IMR-90 (cell line): ENCODE results near the gene TMEM139. TPM values are rescaled to one million over a fixed set of nuclear protein-coding genes. Genes with fewer than 3 reads are reported as not detected.

Experiments
- ATAC-seq: fragments of 200-7000 bp; cut with Tn5 transposase; 2 replicates; pipeline ENCODE4 v1.9.1; 2020; ENCODE audit warnings: low read depth, mild to moderate bottlenecking, moderate library complexity
- BruUV-seq: library from RNA; stranded (reverse); fragments of 400-500 nt; replicated peaks from 2 replicates; lab custom pipeline; 2021; lab: Mats Ljungman, UMichigan
- CTCF ChIA-PET: fragments of 300-600 bp; formaldehyde crosslinking; extraction: SDS; loops from one replicate; lab custom pipeline; 2021; ENCODE audit warnings: antibody characterized with exemption; lab: Yijun Ruan, JAX
- POLR2A ChIA-PET: fragments of 300-600 bp; sonication (Branson Sonifier 250); formaldehyde crosslinking; loops from one replicate; lab custom pipeline; 2022; ENCODE audit warnings: antibody characterized with exemption; ENCODE audit not compliant: unreplicated experiment; lab: Charles Lee
- DNase-seq: peaks from one replicate; pipeline ENCODE4 v3.0.0; 2013
- H2AFZ ChIP-seq: replicated peaks from 2 replicates; pipeline ENCODE3; 2013; ENCODE audit warnings: low read length, mild to moderate bottlenecking; ENCODE audit not compliant: poor library complexity
- H2AK5ac ChIP-seq: 2 replicates; pipeline ENCODE4 v1.6.1; 2013; ENCODE audit warnings: low read depth, low read length, inconsistent platforms
- H2AK9ac ChIP-seq: replicated peaks from 2 replicates; pipeline ENCODE3; 2013; ENCODE audit warnings: mild to moderate bottlenecking, low read depth, low read length, moderate library complexity; ENCODE audit not compliant: poor library complexity
- H2BK120ac ChIP-seq: 2 replicates; pipeline ENCODE4 v1.6.1; 2013; ENCODE audit warnings: low read depth, low read length, inconsistent platforms
- H2BK15ac ChIP-seq: 3 replicates; pipeline ENCODE4 v1.6.1; 2013; ENCODE audit warnings: low read depth, low read length, inconsistent platforms
- H2BK20ac ChIP-seq: 2 replicates; pipeline ENCODE4 v1.6.1; 2013; ENCODE audit warnings: low read depth, mild to moderate bottlenecking, inconsistent platforms, low read length, moderate library complexity
- H2BK5ac ChIP-seq: 2 replicates; pipeline ENCODE4 v1.6.1; 2013; ENCODE audit warnings: mild to moderate bottlenecking, low read depth, low read length, inconsistent platforms; ENCODE audit not compliant: poor library complexity, severe bottlenecking
- H3K14ac ChIP-seq: replicated peaks from 2 replicates; pipeline ENCODE4 v1.6.1; 2013; ENCODE audit warnings: low read depth, low read length, inconsistent platforms
- H3K18ac ChIP-seq: 2 replicates; pipeline ENCODE4 v1.6.1; 2013; ENCODE audit warnings: low read depth, low read length, control low read depth
- H3K23ac ChIP-seq: 2 replicates; pipeline ENCODE4 v1.6.1; 2013; ENCODE audit warnings: low read depth, low read length, inconsistent platforms
- H3K27ac ChIP-seq: 2 replicates; pipeline ENCODE4 v1.5.1; 2013; ENCODE audit warnings: mild to moderate bottlenecking, control low read depth, low read length; ENCODE audit not compliant: insufficient read depth
- H3K27me3 ChIP-seq: 2 replicates; pipeline ENCODE4 v1.6.1; 2013; ENCODE audit warnings: low read length; ENCODE audit not compliant: control insufficient read depth, insufficient read depth
- H3K36me3 ChIP-seq: 2 replicates; pipeline ENCODE4 v1.6.1; 2013; ENCODE audit warnings: low read length, mixed read lengths; ENCODE audit not compliant: control insufficient read depth, insufficient read depth
- H3K4ac ChIP-seq: 2 replicates; pipeline ENCODE4 v1.6.1; 2013; ENCODE audit warnings: low read depth, low read length, inconsistent platforms
- H3K4me1 ChIP-seq: 2 replicates; pipeline ENCODE4 v1.6.1; 2013; ENCODE audit warnings: low read length, mixed read lengths; ENCODE audit not compliant: control insufficient read depth, insufficient read depth
- H3K4me2 ChIP-seq: 2 replicates; pipeline ENCODE4 v1.6.1; 2013; ENCODE audit warnings: low read depth, mild to moderate bottlenecking, control low read depth, low read length, moderate library complexity
- H3K4me3 ChIP-seq: 2 replicates; pipeline ENCODE4 v1.5.1; 2013; ENCODE audit warnings: low read depth, mild to moderate bottlenecking, control low read depth, low read length, moderate library complexity; ENCODE audit not compliant: insufficient read depth
- H3K56ac ChIP-seq: 2 replicates; pipeline ENCODE4 v1.6.1; 2013; ENCODE audit warnings: low read length, inconsistent platforms; ENCODE audit not compliant: insufficient read depth; ENCODE audit errors: extremely low read depth
- H3K79me1 ChIP-seq, 2 experiments: 2 replicates each; pipeline ENCODE4 v1.6.1; 2013; ENCODE audit warnings: low read length in 2 of 2, inconsistent platforms in 1 of 2, low read depth in 1 of 2
- H3K9ac ChIP-seq: 2 replicates; pipeline ENCODE4 v1.6.1; 2013; ENCODE audit warnings: low read depth, low read length, control low read depth
- H3K9me1 ChIP-seq: 2 replicates; pipeline ENCODE4 v1.6.1; 2013; ENCODE audit warnings: low read length, inconsistent platforms; ENCODE audit not compliant: insufficient read depth
- H3K9me3 ChIP-seq: 2 replicates; pipeline ENCODE4 v1.6.1; 2013; ENCODE audit warnings: low read length; ENCODE audit not compliant: control insufficient read depth, insufficient read depth
- H4K20me1 ChIP-seq: 2 replicates; pipeline ENCODE4 v1.6.1; 2013; ENCODE audit warnings: low read length, inconsistent platforms; ENCODE audit not compliant: insufficient read depth
- H4K5ac ChIP-seq: 2 replicates; pipeline ENCODE4 v1.6.1; 2013; ENCODE audit warnings: mild to moderate bottlenecking, low read depth, low read length, control low read depth
- H4K8ac ChIP-seq, 2 experiments: 2 replicates each; pipeline ENCODE4 v1.6.1; 2013; ENCODE audit warnings: low read depth in 2 of 2, low read length in 2 of 2, control low read depth in 1 of 2, inconsistent platforms in 1 of 2
- H4K91ac ChIP-seq: 2 replicates; pipeline ENCODE4 v1.6.1; 2013; ENCODE audit warnings: low read depth, low read length, inconsistent platforms; ENCODE audit not compliant: insufficient read depth
- CHD1 ChIP-seq: IDR thresholded peaks from 2 replicates; pipeline ENCODE4 v1.6.1; 2012; ENCODE audit warnings: low read depth, low read length, improper control_type of control experiment
- CTCF ChIP-seq: conservative IDR thresholded peaks from 2 replicates; pipeline ENCODE4 v1.5.1; 2012; ENCODE audit warnings: mild to moderate bottlenecking, low read depth, low read length, improper control_type of control experiment
- MAFK ChIP-seq: IDR thresholded peaks from 2 replicates; pipeline ENCODE4 v1.6.1; 2012; ENCODE audit warnings: low read depth, low read length, improper control_type of control experiment
- POLR2A ChIP-seq: IDR thresholded peaks from 2 replicates; pipeline ENCODE4 v1.6.1; 2012; ENCODE audit warnings: mild to moderate bottlenecking, low read depth, low read length
- RAD21 ChIP-seq: IDR thresholded peaks from 2 replicates; pipeline ENCODE4 v1.6.1; 2012; ENCODE audit warnings: low read length, improper control_type of control experiment
- RFX5 ChIP-seq: IDR thresholded peaks from 2 replicates; pipeline ENCODE4 v1.8.0; 2012; ENCODE audit warnings: low read depth, mild to moderate bottlenecking, low read length, moderate library complexity
- WGBS, 2 experiments: methylation state at CpG; one replicate each; pipeline versions ENCODE4 v1.1.5 to v1.1.7; 2013; ENCODE audit warnings: missing lambda C conversion rate in 2 of 2; ENCODE audit not compliant: insufficient read length in 1 of 2; ENCODE audit errors: extremely low coverage in 2 of 2; 5-methylcytosine and 5-hydroxymethylcytosine counted together
- dilution Hi-C: fragments of 300-500 bp; cut with HindIII; formaldehyde crosslinking; loops from one replicate; pipeline ENCODE4 v1.14.3; 2018; ENCODE audit warnings: low sequenced_read_pairs; ENCODE audit not compliant: unreplicated experiment
- in situ Hi-C: fragments of 300-500 bp; cut with MboI; formaldehyde crosslinking; loops from 3 replicates; pipeline ENCODE4 v1.14.3; 2019; ENCODE audit warnings: low sequenced_read_pairs, inconsistent platforms, mixed read lengths
- intact Hi-C: fragments of 100-400 bp; cut with micrococcal nuclease; formaldehyde crosslinking; loops from 2 replicates; pipeline ENCODE4 v1.10.0; 2022
- polyA plus RNA-seq, 3 experiments: library from polyadenylated mRNA; depleted of rRNA; stranded (reverse); fragments of >200 nt; gene quantifications; 2 replicates each; pipeline ENCODE4 v1.2.3, GENCODE V29; 2012; ENCODE audit warnings: low replicate concordance in 1 of 3
- total RNA-seq: library from RNA; depleted of rRNA; stranded (reverse); fragments of >200 nt; gene quantifications from 2 replicates; pipeline ENCODE4 v1.2.3, GENCODE V29; 2012

The TMEM139 gene
- total and polyA plus RNA-seq, 2 of the 4 experiments (the other 2 are of a cell fraction): 0.07 TPM; not detected in 1

GRCh38 chr7:143248761-143249354, 35.9 kb upstream of the TMEM139 start:
- Histone ChIP-seq H3K4me2 (no peak overlapping the region), H3K9me3 (no peaks in the 10 kb centered on the region), H2BK5ac (no peak overlapping the region), H3K9me1 (no peaks in the 10 kb centered on the region), H3K9ac (no peak overlapping the region), H3K79me1 (no peaks in the 10 kb centered on the region), H2AK5ac (no peak overlapping the region), H4K20me1 (no peaks in the 10 kb centered on the region), H3K4ac (no peak overlapping the region), H2AK9ac (no peak overlapping the region), H3K36me3 (no peaks in the 10 kb centered on the region), H3K56ac (no peak overlapping the region), H3K4me1 (no peaks in the 10 kb centered on the region), H4K91ac (no peak overlapping the region), H2BK120ac (no peak overlapping the region), H2BK15ac (no peak overlapping the region), H2BK20ac (no peak overlapping the region), H2AFZ (no peak overlapping the region), H3K27me3 (peaks cover 11% of the 10 kb centered on the region), H3K23ac (no peak overlapping the region), H3K18ac (no peak overlapping the region), H3K27ac (no peak overlapping the region), H3K4me3 (no peak overlapping the region), H4K5ac (no peak overlapping the region), H3K14ac (no peak overlapping the region), H4K8ac (no peak overlapping the region)
- no peak for TF ChIP-seq MAFK
- TF ChIP-seq CTCF: no peak
- no peak for TF ChIP-seq RAD21
- TF ChIP-seq CHD1: no peak
- TF ChIP-seq RFX5: no peak
- no peak for TF ChIP-seq POLR2A
- POLR2A ChIA-PET: no interaction called here
- ATAC-seq (no peak), DNase-seq (no peak)
- in situ Hi-C loops: no loop called here
- CTCF ChIA-PET: interaction anchor here (0.6 kb wide), 1 partner anchor 53 kb away, joined by 4 read pairs; no protein-coding TSS in a partner anchor
- intact Hi-C loops: no loop called here
- dilution Hi-C loops: no loop called here
- no TSS peak for BruUV-seq
- WGBS, 2 experiments: no CpG with 5 or more reads among the region's 2 CpGs
